ENCODE results near the gene KRTAP5-6. TPM values are rescaled to one million over a fixed set of nuclear protein-coding genes. Genes with fewer than 3 reads are reported as not detected.

The KRTAP5-6 gene
- total RNA-seq, 4 donors from 2014 or later, result not detected

- in situ Hi-C loops (cut with MboI; ENCODE audit: low sequenced_read_pairs in 4 of 4), result loop anchor here in 1 of 4 donors (25.0 kb wide), 1 partner anchor 489 kb away; the partner anchor contains the start of genes INS and TH
Measured at GRCh38 chr11:1673446-1674172, 23.4 kb upstream of the KRTAP5-6 start.

DNA sequence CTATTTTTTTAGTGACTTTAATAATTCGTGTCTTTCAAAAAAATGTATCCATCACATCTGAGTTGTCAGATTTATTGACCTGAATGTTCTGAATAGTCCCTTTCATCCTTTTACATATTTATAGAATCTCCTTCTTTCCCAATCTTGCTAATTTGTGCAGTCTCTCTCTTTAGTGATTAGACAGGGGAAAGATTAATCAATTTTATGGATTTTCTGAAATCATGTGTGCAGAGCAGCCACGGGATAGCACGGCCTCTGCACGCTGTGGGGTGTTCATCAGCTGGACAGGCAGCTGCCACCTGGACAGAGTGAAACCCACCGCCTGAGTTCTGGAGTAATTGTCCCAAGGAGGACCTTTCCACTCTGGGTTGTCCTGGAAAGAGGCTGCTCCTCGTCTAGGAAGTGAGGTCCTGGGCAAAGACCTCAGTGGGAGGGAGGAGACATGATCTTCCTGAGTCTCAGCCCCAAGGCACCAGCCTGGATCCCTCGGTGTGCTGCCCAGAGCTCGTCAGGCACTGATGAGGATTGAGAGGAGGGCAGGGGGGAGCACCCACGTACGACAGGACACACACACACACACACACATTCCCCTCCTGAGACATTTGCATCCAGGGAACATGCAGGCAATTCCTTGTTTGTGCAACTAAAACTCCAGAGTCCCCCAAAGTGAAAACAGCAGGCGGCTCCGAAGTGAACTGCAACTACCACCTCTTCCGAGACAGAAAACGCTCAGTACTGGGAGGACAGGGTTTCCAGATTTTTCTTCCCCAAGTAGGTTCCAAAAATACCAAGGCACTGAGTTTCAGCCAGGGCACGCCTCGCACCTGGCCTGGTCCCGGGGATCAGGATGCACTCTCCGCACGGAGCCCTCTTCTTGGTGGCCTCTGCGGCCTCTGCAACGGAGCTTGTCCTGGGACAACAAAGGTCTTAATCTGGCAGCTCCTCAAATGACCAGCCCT, 22.5 kb upstream of the KRTAP5-6 start:
- ATAC-seq (no peak), DNase-seq (no peak)
- no peak overlapping the region for H3K4me3 ChIP-seq
- peaks cover 33 to 55% (median 55%) of the 10 kb centered on the region in 3 donors for H3K27me3 ChIP-seq
- no peak overlapping the region for H3K27ac ChIP-seq
- intact Hi-C loops (cut with DNase I; ENCODE audit: low total_unique reads), result no loop called here
- no peaks in the 10 kb centered on the region for H3K4me1 ChIP-seq
- in situ Hi-C loops (cut with MboI; ENCODE audit: low sequenced_read_pairs in 4 of 4), result loop anchor here in 2 of 4 donors (25.0 kb wide), 1 partner anchor 488 kb away; the partner anchor contains the start of genes INS (in 2 of the 2) and TH (in 2 of the 2)
- H3K36me3 ChIP-seq, result no peaks in the 10 kb centered on the region
- H3K9me3 ChIP-seq, result no peaks in the 10 kb centered on the region
- no peak for TF ChIP-seq CTCF (IDR thresholded peaks at IDR 0.05 in 4 of 5, conservative IDR thresholded peaks at IDR 0.05 in 1 of 5)
- no peak for TF ChIP-seq POLR2A (IDR thresholded peaks at IDR 0.05)

More at GRCh38 chr11:1673446-1674172, 23.4 kb upstream of the KRTAP5-6 start:
- no peak for ATAC-seq
- DNase-seq, result no peak
- TF ChIP-seq CTCF (IDR thresholded peaks at IDR 0.05 in 4 of 5, conservative IDR thresholded peaks at IDR 0.05 in 1 of 5) (no peak), POLR2A (IDR thresholded peaks at IDR 0.05) (no peak)
- peaks cover 39 to 62% (median 58%) of the 10 kb centered on the region in 3 donors for H3K27me3 ChIP-seq
- H3K4me1 ChIP-seq, result no peaks in the 10 kb centered on the region
- H3K4me3 ChIP-seq, result no peak overlapping the region
- intact Hi-C loops (cut with DNase I; ENCODE audit: low total_unique reads), result no loop called here
- no peaks in the 10 kb centered on the region for H3K36me3 ChIP-seq
- H3K9me3 ChIP-seq, result no peaks in the 10 kb centered on the region
- no peak overlapping the region for H3K27ac ChIP-seq

- Histone ChIP-seq H3K27me3 (peaks cover 33 to 61% (median 59%) of the 10 kb centered on the region in 3 donors), H3K27ac (no peak overlapping the region), H3K4me1 (no peaks in the 10 kb centered on the region), H3K36me3 (no peaks in the 10 kb centered on the region), H3K9me3 (no peaks in the 10 kb centered on the region), H3K4me3 (no peak overlapping the region)
- TF ChIP-seq CTCF (IDR thresholded peaks at IDR 0.05 in 4 of 5, conservative IDR thresholded peaks at IDR 0.05 in 1 of 5) (no peak), POLR2A (IDR thresholded peaks at IDR 0.05) (no peak)
- intact Hi-C loops (cut with DNase I; ENCODE audit: low total_unique reads) (no loop called here), in situ Hi-C loops (cut with MboI; ENCODE audit: low sequenced_read_pairs in 4 of 4) (loop anchor here in 1 of 4 donors (25.0 kb wide), 1 partner anchor 487 kb away; the partner anchor contains the start of genes INS and TH)
- DNase-seq (no peak), ATAC-seq (no peak)
Measured at GRCh38 chr11:1675536-1676228, 21.3 kb upstream of the KRTAP5-6 start.

DNA sequence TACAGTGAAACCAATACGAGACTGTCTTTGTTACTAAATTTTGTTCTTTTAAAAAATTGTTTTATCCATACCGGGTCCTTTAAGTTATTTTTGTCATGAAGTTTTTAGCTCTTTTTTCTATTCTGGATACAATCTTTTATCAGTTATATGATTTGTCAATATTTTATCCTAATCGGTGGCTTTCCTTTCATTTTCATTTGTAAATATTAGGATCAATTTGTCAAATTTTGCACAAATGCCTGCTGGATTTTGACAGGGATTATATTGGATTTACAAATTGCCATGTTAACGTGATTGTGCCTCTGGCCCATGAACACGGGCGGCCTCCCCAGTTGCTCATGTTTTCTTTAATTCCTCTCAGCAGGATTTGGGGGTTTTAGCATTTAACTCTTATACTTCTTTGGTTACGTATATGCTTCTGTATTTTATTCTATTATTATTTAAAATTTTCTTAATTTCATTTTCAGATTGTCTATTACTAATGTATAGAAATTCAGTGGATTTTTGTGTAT, 20.7 kb upstream of the KRTAP5-6 start:
- Histone ChIP-seq H3K4me3 (no peak overlapping the region), H3K9me3 (no peaks in the 10 kb centered on the region), H3K27ac (no peak overlapping the region), H3K27me3 (peaks cover 33 to 62% (median 59%) of the 10 kb centered on the region in 3 donors), H3K4me1 (no peaks in the 10 kb centered on the region), H3K36me3 (no peaks in the 10 kb centered on the region)
- in situ Hi-C loops (cut with MboI; ENCODE audit: low sequenced_read_pairs in 4 of 4) (loop anchor here in 1 of 4 donors (25.0 kb wide), 1 partner anchor 486 kb away; the partner anchor contains the start of genes INS and TH), intact Hi-C loops (cut with DNase I; ENCODE audit: low total_unique reads) (no loop called here)
- no peak for TF ChIP-seq POLR2A (IDR thresholded peaks at IDR 0.05)
- TF ChIP-seq CTCF (IDR thresholded peaks at IDR 0.05 in 4 of 5, conservative IDR thresholded peaks at IDR 0.05 in 1 of 5), result no peak
- no peak for ATAC-seq
- DNase-seq, result no peak

Measured in gastrocnemius medialis (tissue), 4 donors.